ENCODE results near the gene ANXA11. TPM values are rescaled to one million over a fixed set of nuclear protein-coding genes. Genes with fewer than 3 reads are reported as not detected.
A peak's percentile ranks its signal among the peaks of the same experiment; 100 is the strongest.
"Not testable (repeated sequence)": the region's sequence is repeated elsewhere in the genome, so short reads cannot be mapped to it uniquely, and the experiment has no call there.

The ANXA11 gene
- total RNA-seq, 2 donors from 2014 or later = 224 to 266 TPM

- DNase-seq (ENCODE audit: low spot score) = no peak
- Histone ChIP-seq H3K27ac (peak overlapping the region in 1 of 2 donors; percentile 5), H3K36me3 (peaks cover 77% of the 10 kb centered on the region), H3K27me3 (no peaks in the 10 kb centered on the region), H3K4me3 (no peak overlapping the region), H3K4me1 (peaks cover 0 to 16% of the 10 kb centered on the region in 2 donors), H3K9me3 (peaks cover 0 to 12% of the 10 kb centered on the region in 2 donors)
- TF ChIP-seq CTCF (IDR thresholded peaks at IDR 0.05) = no peak
Measured at GRCh38 chr10:80153460-80153859, 51.9 kb downstream of the ANXA11 start.

DNA sequence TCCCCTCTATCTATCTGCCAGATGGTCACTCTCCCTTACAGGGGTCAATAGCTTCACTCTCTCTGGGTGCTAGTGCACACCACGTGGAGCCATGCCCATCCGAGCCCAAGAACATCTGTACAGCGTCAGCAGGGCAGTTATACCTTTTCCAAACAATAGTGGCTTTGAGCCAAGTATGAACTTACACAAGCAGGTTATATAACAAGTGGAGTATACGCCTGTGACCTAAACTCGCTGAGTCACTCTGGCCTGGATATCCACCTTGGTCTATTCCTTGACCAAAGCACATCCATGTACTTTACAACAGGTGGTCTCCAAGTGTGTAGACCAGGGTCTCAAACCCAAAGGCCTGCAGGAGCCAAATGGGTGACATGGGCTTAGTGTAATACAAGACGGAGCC, 52.5 kb downstream of the ANXA11 start:
- H3K9me3 ChIP-seq = peaks cover 0 to 12% of the 10 kb centered on the region in 2 donors
- H3K36me3 ChIP-seq = peaks cover 73% of the 10 kb centered on the region
- TF ChIP-seq CTCF (IDR thresholded peaks at IDR 0.05) = no peak
- DNase-seq (ENCODE audit: low spot score) = no peak
- no peaks in the 10 kb centered on the region for H3K27me3 ChIP-seq
- peak overlapping the region in 1 of 2 donors; percentile 5 for H3K27ac ChIP-seq
- H3K4me1 ChIP-seq = peaks cover 0 to 10% of the 10 kb centered on the region in 2 donors
- H3K4me3 ChIP-seq = no peak overlapping the region

DNA sequence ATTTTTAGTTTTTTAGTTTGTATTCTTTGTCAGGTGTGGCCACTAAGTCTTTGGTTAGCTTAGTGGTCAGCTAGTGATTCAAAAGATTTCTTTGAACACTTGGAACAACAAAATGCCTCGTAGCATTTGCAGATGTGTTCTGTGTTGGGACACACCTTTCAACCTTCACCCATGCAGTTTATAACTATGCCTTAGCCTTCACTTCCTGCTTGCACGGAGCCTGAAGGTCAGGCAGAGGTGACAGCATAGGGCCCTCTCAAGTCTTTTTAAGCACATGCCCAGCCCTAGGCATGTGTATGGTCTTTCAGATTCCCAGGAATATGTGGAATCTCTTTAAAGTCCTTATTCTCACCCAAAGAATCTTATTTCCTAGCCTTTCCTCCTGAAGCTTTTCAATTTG, 55.2 kb downstream of the ANXA11 start:
- Histone ChIP-seq H3K4me3 (no peak overlapping the region), H3K36me3 (peaks cover 46% of the 10 kb centered on the region), H3K9me3 (peaks cover 0 to 12% of the 10 kb centered on the region in 2 donors), H3K27ac (peak overlapping the region; percentile 6 to 33), H3K27me3 (no peaks in the 10 kb centered on the region), H3K4me1 (peaks cover 0 to 6% of the 10 kb centered on the region in 2 donors)
- DNase-seq (ENCODE audit: low spot score) = no peak
- no peak for TF ChIP-seq CTCF (IDR thresholded peaks at IDR 0.05)

GRCh38 chr10:80149123-80149522, 56.2 kb downstream of the ANXA11 start:
- no peak for TF ChIP-seq CTCF (IDR thresholded peaks at IDR 0.05)
- H3K4me1 ChIP-seq = peaks cover 0 to 16% of the 10 kb centered on the region in 2 donors
- no peak for DNase-seq (ENCODE audit: low spot score)
- H3K4me3 ChIP-seq = no peak overlapping the region
- H3K36me3 ChIP-seq = peaks cover 37% of the 10 kb centered on the region
- no peak overlapping the region for H3K27ac ChIP-seq
- peaks cover 0 to 12% of the 10 kb centered on the region in 2 donors for H3K9me3 ChIP-seq
- H3K27me3 ChIP-seq = no peaks in the 10 kb centered on the region

DNA sequence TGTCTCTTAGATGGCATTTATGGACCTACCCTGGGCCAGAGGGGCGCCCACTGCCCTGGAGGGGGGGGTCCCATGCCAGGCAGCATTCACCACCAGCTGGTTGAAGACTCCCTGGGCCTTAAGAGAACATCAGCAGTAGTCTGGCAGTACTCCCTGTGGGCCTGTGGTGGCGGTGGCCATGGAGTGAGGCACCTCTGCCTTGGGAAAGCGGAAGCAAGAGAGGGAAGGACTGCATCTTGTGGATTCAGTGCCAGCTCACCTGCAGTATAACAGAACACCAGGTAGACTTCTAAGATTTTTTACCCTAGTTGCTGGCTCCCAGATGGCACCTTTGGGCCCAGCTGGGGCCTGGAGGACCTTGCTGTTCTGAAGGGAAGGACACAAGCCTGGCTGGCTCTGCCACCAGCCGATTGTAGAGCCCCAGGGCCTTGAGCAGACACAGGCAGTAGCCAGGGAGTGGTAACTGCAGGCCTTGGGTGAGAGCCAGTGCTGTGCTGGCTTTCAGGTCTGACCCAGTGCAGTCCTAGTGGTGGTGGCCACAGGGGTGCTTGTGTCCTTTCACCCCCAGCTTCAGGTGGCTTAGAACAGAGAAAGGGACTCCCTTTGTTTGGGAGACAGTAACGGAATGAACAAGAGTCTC, 57.1 kb downstream of the ANXA11 start:
- no peak for TF ChIP-seq CTCF (IDR thresholded peaks at IDR 0.05)
- Histone ChIP-seq H3K27me3 (no peaks in the 10 kb centered on the region), H3K4me1 (peaks cover 0 to 22% of the 10 kb centered on the region in 2 donors), H3K36me3 (peaks cover 29% of the 10 kb centered on the region), H3K9me3 (peaks cover 0 to 12% of the 10 kb centered on the region in 2 donors), H3K27ac (no peak overlapping the region), H3K4me3 (no peak overlapping the region)
- no peak for DNase-seq (ENCODE audit: low spot score)

GRCh38 chr10:80146918-80147317, 58.4 kb downstream of the ANXA11 start:
- H3K4me3 ChIP-seq = no peak overlapping the region
- peaks cover 0 to 22% of the 10 kb centered on the region in 2 donors for H3K4me1 ChIP-seq
- TF ChIP-seq CTCF (IDR thresholded peaks at IDR 0.05) = no peak
- H3K36me3 ChIP-seq = peaks cover 15% of the 10 kb centered on the region
- H3K27me3 ChIP-seq = no peaks in the 10 kb centered on the region
- no peak for DNase-seq (ENCODE audit: low spot score)
- H3K27ac ChIP-seq = no peak overlapping the region
- peaks cover 0 to 12% of the 10 kb centered on the region in 2 donors for H3K9me3 ChIP-seq

DNA sequence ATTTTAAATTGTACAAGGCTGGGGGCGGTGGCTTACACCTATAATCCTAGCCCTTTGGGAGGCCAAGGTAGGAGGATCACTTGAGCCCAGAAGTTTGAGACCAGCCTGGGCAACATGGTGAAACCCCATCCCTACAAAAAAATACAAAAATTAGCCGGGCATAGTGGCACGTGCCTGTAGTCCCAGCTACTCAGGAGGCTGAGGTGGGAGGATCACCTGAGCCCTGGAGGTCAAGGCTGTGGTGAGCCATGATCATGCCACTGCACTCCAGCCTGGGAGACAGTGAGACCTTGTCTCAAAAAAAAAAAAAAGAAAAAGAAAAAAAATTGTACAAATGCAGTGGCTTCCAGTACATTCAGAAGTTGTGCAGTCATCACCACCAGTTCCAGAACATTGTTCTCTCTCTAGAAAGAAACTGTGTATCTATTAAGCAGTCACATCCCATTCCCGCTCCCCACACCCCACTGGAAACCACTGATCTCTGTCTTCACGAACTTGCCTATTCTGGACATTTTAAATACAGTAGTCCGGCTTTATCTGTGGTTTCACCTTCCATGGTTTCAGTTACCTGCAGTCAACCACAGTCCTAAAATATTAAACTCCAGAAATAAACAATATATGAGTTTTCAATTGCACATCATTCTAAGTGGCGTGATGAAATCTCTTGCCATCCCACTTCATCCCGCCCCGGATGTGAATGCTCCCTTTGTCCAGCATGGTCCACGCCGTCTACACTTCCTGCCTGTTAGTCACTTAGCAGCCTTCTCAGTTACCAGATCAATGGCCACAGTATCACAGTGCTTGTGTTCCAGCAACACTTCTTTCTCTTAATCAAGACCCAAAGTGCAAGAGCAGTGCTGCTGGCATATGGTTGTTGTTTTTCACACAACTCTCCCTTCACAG, 59.7 kb downstream of the ANXA11 start:
- not testable (repeated sequence) for H3K27me3 ChIP-seq, H3K36me3 ChIP-seq, H3K4me3 ChIP-seq
- Histone ChIP-seq H3K27ac (peak overlapping the region; percentile 28 to 35), H3K9me3 (peaks cover 0 to 12% of the 10 kb centered on the region in 2 donors), H3K4me1 (peaks cover 0 to 22% of the 10 kb centered on the region in 2 donors)
- DNase-seq (ENCODE audit: low spot score) = peak; percentile 80

Data from right atrium auricular region (tissue), 2 donors.